ENCODE data around the gene CCDC146.

Gene CCDC146

DNA sequence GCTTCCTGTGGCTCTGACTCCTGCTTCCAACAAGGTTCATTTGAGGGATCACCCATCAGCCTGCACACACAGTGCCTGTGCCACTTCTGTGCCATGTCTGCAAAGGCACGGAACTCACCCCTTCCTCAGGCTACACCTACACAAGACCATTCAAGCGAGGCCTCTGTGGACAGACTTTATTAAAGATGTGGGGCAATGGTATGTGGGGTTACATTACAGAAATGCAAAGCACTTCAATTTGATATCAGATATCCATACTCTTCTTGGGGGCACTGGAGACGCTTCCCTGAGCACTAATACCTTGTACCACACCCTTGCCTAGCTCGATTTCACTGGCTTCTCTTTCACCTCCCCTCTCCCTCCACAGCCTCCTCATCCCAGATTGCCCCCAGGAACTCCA, 161.6 kb downstream of the CCDC146 start:
- no peak for DNase-seq (ENCODE audit: low spot score)

- no peak for DNase-seq (ENCODE audit: low spot score)
Observed at GRCh38 chr7:77284616-77285015, 162.2 kb downstream of the CCDC146 start.

- DNase-seq (ENCODE audit: low spot score), result no peak
Observed at GRCh38 chr7:77288676-77289320, 166.4 kb downstream of the CCDC146 start.

DNA sequence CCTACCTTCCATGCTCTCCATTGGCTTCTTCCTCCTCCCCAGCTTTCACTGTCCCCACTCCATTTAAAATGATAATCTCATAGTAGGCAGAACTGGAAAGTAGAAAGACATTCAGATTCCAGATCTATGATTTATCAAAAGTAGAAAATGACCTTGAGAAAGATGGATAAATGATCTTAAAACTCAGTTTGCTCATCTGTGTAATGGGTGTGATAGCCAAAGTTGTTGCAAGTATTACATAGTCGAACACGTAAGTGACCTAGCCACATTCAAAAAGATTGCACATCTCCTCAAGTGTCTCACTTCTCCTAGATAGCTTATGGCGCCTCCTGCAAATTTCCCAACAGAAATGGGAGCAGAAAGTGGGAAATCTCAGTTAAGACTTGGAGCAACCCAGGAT, 167.0 kb downstream of the CCDC146 start:
- DNase-seq (ENCODE audit: low spot score), result no peak

DNA sequence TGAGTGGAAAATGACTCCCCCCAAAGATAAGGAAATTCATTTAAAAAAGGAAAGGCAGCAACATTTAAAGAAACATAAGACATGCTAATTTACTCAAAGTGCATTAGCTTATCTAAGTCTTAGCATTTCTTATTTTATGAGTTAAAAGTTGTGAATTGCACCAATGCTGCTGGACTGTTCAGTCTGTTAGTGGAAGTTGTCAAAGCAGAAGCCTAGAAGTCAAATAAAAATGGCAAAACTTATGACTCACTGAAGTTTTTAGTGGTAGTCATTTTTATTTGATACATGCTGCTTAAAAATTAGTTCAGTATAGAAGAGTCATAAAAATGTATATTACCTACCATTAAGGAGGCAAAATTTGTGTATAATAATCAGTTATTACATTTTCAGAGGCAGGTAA, 168.0 kb downstream of the CCDC146 start:
- no peak for DNase-seq (ENCODE audit: low spot score)

GRCh38 chr7:77293046-77293445, 170.6 kb downstream of the CCDC146 start:
- DNase-seq (ENCODE audit: low spot score), result no peak

DNA sequence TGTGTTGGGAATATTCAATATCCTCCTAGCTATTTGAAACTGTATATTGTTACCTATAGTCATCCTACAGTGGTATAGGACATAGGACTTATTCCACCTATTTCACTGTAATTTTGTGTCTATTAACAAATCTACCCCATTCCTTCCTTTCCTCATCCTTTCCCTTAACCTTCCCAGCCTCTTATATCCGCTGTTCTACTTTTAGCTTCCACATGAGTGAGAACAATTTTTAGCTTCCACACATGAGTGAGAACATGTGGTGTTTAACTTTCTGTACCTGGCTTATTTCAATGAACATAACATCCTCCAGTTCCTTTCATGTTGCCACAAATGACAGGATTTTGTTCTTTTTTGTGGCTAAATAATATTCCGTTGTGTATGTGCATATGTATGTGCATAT, 173.1 kb downstream of the CCDC146 start:
- no peak for DNase-seq (ENCODE audit: low spot score)

- no peak for DNase-seq (ENCODE audit: low spot score)
Observed at GRCh38 chr7:77306231-77307067, 184.0 kb downstream of the CCDC146 start.

DNA sequence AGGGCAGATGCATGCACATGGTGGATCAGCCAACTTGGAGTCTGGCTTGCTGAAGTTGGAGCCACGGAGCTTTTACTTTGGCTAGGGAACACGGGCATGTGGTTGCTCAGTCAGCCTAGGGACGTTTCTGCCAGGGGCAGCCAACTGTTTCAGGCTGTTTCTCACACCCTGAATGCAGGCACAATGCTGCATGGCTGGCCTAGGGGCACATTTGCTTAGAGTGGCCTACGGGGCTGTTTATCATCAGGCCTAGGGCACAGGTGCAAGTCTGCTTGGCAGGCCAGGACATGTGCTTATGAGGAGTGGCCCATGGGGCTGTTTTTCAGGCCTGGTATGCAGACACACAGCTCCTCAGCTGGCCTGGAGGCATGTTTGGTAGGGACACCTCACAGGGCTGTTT, 186.4 kb downstream of the CCDC146 start:
- DNase-seq (ENCODE audit: low spot score), result no peak

DNA sequence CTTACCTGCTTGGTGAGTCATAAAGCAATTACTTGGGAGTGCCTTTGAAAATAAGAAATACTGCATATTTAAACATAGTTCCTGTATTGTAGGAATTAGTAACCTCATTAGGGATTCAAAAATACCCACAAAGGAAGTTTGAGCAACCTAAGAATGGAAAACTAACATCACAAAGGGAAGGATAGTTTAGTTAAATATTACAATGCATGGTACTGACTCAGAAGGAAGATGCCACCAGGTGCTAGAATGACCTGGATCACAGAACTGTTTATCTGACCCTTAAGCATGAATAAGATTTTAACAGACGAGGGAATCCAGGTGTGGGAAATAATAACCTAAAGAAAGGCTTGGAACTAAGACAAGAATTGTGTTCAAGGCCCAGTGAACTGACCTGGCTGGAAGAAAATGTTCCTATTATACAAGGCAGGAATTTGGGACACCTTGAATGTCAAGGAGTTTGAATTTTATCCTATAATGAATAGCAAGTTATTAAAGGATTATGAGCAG, 187.4 kb downstream of the CCDC146 start:
- DNase-seq (ENCODE audit: low spot score), result no peak

GRCh38 chr7:77310982-77311381, 188.6 kb downstream of the CCDC146 start:
- DNase-seq (ENCODE audit: low spot score), result no peak

DNA sequence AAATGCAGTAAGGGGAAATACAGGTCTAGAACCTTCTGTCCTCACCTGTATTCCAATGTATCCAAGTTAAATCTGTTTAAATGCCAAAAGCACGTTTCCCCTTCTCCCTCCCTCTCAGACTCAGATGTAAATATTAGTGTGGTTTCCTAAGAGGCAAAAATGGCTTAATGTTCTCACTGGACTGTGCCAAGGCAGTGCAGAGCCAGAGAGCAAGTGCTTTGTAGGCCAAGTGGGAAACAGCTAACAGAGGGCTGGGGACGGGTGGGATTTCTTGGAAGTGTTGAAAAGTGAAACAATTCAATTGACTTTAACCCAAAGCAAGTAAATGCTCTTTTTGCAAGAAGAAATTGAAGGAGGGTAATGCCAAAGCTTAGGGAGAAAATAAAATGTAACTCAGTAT, 190.7 kb downstream of the CCDC146 start:
- no peak for DNase-seq (ENCODE audit: low spot score)

DNA sequence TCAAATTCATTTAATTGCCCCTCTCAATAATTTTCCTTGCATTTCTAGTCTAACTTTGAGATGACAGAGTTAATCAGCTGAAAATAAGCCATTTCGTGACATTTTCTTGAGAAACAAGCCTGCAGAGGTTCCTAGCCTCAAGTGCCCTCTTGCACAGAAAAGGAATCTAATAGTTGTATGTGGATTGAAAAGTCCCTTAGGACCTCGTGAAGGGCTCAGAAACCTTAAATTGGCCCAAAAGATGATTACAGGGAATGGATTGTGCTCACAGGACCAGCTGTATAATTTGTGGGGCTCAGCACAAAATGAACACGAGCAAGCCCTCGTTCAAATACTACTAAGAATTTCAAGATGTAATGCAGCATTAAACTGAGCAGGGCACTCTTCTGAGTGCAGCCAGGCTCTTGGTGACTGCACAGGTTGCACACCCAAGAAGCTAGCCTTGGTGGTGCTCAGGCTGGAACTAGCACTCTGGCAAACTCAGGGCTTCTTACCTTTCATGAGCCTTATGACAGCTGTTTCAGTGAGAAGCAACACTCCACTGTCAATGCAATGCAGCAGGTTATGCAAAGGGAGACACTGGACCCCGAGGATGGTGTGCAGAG, 191.6 kb downstream of the CCDC146 start:
- no peak for DNase-seq (ENCODE audit: low spot score)

DNA sequence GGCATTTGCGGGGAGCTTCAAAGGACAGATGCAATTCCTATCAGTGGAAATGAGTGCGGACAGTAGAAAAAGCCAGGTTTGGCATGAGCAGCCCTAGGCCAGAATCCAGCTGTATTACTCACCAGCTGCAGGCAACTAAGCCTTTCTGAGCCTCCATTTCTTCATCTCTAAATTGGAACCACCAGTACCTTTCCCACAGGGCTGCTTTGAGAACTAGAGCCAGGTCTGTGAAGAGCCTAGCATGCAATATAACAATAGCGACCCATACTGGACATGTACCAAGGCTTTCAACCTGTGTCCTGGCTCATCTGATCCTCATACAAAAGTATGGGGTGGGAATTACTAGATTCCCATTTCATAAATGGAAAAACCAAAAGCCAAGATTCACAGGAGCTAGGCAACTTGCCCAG, 192.8 kb downstream of the CCDC146 start:
- DNase-seq (ENCODE audit: low spot score), result no peak

DNA sequence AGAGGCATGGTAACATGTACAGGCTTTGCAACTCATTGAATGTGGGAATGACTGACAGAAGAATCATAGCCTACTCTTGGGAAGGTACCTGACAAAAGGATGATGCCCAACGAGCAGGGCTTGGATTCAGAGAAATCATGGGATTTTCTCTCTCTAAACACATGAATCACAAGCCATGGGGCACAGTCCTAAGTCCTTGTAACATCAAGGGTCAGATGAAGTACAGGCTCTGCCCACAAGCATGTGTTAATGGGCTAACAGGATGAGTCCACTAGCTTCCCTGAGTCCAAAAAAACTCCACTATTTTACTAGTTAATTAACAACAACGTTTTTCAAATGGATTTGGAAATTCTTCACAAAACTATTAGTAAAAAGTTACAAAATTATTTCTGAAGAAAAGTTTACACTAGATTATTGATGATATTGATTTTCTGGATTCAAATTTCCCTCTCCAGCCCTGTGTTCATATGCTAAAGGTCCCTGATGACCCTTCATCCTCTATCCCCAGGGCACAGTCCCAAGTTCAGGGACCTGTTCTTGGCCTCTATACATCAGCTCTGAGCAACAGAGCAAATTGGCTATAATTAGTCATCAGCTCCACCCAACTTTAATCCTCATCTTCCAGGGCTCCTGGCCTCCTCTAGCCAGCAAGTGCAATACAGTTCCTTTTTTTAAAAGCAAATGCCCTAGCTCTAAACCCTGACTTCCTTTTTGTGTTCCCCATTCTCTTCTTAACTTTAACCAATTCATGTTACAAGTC, 194.0 kb downstream of the CCDC146 start:
- DNase-seq (ENCODE audit: low spot score), result no peak

DNA sequence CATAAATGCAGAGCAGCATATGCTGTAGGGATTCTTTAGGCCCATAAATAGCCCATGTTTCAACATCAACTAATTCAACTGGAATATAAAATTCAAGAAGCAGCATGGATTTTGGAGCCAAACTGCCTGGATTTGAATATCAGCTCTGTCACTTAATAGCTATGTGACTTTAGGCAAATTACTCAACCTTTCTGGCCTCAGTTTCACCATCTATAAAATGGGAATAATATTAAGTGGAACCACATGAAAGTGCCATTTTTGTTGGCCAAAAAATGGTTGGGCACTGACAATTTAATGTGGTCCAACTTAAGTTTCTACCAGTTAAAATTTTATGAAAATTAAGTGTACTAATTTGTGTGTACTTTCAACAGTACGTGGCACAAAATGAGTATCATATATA, 195.6 kb downstream of the CCDC146 start:
- no peak for DNase-seq (ENCODE audit: low spot score)

DNA sequence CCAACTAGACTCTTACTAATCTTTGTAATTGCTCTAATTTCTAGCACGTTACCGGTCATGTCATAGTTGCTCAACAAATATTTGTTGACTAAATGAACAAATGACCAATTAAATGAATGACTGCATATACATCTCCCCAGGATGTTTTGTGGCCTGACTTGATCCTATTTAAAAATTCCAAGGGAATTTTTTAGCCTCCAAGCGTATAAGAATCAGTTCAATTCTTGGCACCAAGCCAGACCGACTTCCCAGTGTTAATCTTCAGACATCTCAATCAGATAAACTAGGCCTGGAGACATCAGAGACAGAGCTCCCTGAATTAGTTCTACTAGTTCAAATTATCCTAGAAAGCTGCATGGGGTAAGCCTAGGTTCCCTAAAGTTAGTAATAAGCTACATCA, 197.7 kb downstream of the CCDC146 start:
- no peak for DNase-seq (ENCODE audit: low spot score)

DNA sequence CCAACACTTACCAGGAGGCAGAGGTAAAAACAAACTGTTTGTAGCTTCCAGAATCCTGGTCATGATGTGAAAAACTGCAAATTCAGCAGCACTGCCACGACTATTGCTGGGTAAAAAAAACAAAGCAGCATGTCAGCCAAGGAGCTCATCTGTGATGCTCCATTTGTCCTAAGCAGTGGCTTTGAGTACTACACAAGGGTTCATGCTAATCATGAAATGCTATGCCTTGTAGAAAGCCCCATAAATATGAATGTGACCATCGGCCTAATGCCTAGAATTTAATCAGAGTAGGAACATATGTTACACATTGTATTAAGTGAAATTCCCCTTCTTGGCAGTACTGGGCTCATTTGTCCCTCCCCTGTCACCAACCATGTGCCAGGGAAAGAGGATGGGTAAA, 198.3 kb downstream of the CCDC146 start:
- no peak for DNase-seq (ENCODE audit: low spot score)

- DNase-seq (ENCODE audit: low spot score), result no peak
Observed at GRCh38 chr7:77321300-77321699, 198.9 kb downstream of the CCDC146 start.

DNA sequence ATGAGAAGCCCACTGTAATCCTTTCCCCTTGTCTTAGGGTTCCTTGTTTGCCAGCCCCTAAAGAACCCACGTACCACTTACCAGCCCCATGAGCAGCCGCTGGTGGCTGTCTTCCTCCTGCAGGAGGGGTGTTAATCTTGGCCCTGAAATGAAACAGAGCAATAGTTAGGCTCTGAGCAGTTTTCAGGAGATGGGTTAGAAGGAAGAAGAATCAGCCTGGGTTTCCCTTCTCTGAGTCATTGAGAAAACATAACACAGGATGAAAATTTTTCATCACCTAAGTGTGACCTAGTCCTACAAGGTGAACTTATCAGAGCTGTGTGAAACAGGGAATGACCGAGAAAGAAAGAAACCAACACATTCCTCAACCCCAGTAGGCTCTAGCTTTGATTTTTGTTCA, 203.7 kb downstream of the CCDC146 start:
- no peak for DNase-seq (ENCODE audit: low spot score)

DNA sequence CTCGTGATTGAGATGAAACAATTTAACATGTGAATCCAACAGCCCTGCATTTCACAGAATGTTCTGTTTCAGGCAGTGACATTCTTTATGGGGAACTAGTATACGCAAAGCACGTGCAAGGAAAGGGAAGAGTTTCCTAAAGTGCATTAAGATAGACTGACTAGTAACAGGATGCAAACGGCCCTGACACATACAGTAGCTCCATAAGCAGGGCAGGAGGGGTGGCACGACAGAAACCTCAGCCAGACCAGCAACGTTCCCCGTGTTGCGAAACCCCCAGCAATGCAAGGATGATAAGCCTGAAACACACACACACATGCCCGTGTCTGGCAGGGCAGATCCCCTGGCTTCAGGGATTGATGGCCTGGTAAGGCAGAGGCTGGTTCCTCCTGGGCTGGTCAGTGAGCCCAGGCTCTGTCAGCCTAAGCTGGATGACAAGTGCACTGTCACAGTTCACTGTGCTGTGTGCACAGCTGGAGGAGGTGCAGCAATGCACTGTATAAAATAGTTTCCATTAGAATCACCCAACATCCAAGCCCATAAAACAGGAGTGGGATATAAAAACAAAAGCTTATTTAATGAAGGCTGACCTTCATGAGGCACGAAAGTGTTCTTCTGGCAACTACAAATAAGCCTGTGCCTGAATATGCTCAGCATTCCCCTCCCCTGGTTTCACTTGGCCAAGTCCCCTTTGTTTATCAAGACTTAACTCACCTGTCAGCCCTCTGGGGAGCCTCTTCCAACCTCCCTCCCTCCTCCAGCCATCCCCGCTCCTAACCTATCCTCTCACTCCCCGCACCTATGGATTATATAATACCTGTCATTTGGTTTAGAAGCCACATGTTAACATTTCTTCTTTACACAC, 204.9 kb downstream of the CCDC146 start:
- DNase-seq (ENCODE audit: low spot score), result no peak

Data from germinal center (tissue), 1 donor.